PC-9 (cell line): ENCODE measurements around the gene HOXB3. TPM values are rescaled to one million over a fixed set of nuclear protein-coding genes. Genes with fewer than 3 reads are reported as not detected.

Experiments
- BruUV-seq: library from RNA; stranded (reverse); fragments of 400-500 nt; replicated peaks from 2 replicates; lab custom pipeline; 2021; lab: Mats Ljungman, UMichigan
- CTCF ChIA-PET: fragments of 300-600 bp; sonication (Branson Sonifier 250); formaldehyde crosslinking; loops from one replicate; lab custom pipeline; 2022; ENCODE audit warnings: antibody characterized with exemption; lab: Charles Lee
- POLR2A ChIA-PET: fragments of 300-600 bp; sonication (Branson Sonifier 250); formaldehyde crosslinking; loops from one replicate; lab custom pipeline; 2022; ENCODE audit warnings: antibody characterized with exemption; ENCODE audit not compliant: unreplicated experiment; lab: Charles Lee
- DNase-seq, 2 experiments: peaks; one replicate each; pipeline versions ENCODE4 v3.0.0 to v3.0.0-alpha.2; 2015 to 2022; ENCODE audit warnings: mixed read lengths in 1 of 2
- H2AFZ ChIP-seq: fragments of 200-600 bp; sonication (generic); 2 replicates; pipeline ENCODE4 v1.8.1; 2017; ENCODE audit warnings: antibody characterized with exemption
- H3F3A ChIP-seq: fragments of 200-600 bp; sonication (generic); 2 replicates; pipeline ENCODE4 v1.8.1; 2017; ENCODE audit warnings: antibody characterized with exemption, mild to moderate bottlenecking, low read depth; ENCODE audit not compliant: insufficient read depth
- H3K27ac ChIP-seq: fragments of 200-600 bp; sonication (generic); 2 replicates; pipeline ENCODE4 v1.6.1; 2016; ENCODE audit warnings: mixed run types
- H3K27me3 ChIP-seq: fragments of 200-600 bp; sonication (generic); 2 replicates; pipeline ENCODE4 v1.6.1; 2016; ENCODE audit warnings: low read depth, mixed run types; ENCODE audit not compliant: insufficient read depth
- H3K36me3 ChIP-seq: fragments of 200-600 bp; sonication (generic); 2 replicates; pipeline ENCODE4 v1.6.1; 2016; ENCODE audit warnings: low read depth, mixed run types
- H3K4me1 ChIP-seq: fragments of 200-600 bp; sonication (generic); replicated peaks from 2 replicates; pipeline ENCODE4 v1.6.1; 2016; ENCODE audit warnings: mixed run types; ENCODE audit not compliant: insufficient read depth
- H3K4me2 ChIP-seq: fragments of 200-600 bp; sonication (generic); 2 replicates; pipeline ENCODE4 v1.6.1; 2017; ENCODE audit warnings: mixed run types
- H3K4me3 ChIP-seq: fragments of 200-600 bp; sonication (generic); 2 replicates; pipeline ENCODE4 v1.6.1; 2016; ENCODE audit warnings: mixed run types
- H3K79me2 ChIP-seq: fragments of 200-600 bp; sonication (generic); 2 replicates; pipeline ENCODE4 v1.6.1; 2017; ENCODE audit warnings: low read depth, mixed run types
- H3K9me2 ChIP-seq: fragments of 200-600 bp; sonication (generic); 2 replicates; pipeline ENCODE4 v1.8.1; 2017; ENCODE audit warnings: mild to moderate bottlenecking; ENCODE audit not compliant: insufficient read depth
- H3K9me3 ChIP-seq: fragments of 200-600 bp; sonication (generic); 2 replicates; pipeline ENCODE4 v1.8.1; 2016; ENCODE audit warnings: low read depth; ENCODE audit not compliant: insufficient read depth
- H4K20me1 ChIP-seq: fragments of 200-600 bp; sonication (generic); 2 replicates; pipeline ENCODE4 v1.8.1; 2017; ENCODE audit not compliant: insufficient read depth
- CTCF ChIP-seq: fragments of 200-600 bp; sonication (generic); conservative IDR thresholded peaks from 2 replicates; pipeline ENCODE4 v1.6.1; 2017; ENCODE audit warnings: mixed run types, antibody characterized with exemption, mild to moderate bottlenecking, moderate library complexity
- EZH2 ChIP-seq: fragments of 200-600 bp; sonication (generic); IDR thresholded peaks from 2 replicates; pipeline ENCODE4 v1.8.0; 2017; ENCODE audit warnings: antibody characterized with exemption, low read depth
- intact Hi-C: fragments of 100-400 bp; cut with micrococcal nuclease; formaldehyde crosslinking; loops from one replicate; pipeline ENCODE4 v1.10.0; 2022; ENCODE audit not compliant: unreplicated experiment
- total RNA-seq: library from RNA; stranded (reverse); gene quantifications from 2 replicates; pipeline ENCODE4 v1.2.3, GENCODE V29; 2021

Gene HOXB3
- total RNA-seq, 1 experiment from 2014 or later, result 19.1 TPM

GRCh38 chr17:48630009-48630924, 40.2 kb upstream of the HOXB3 start:
- ChIA-PET CTCF (no interaction called here), POLR2A (no interaction called here)
- TF ChIP-seq CTCF (no peak), EZH2 (no peak)

DNA sequence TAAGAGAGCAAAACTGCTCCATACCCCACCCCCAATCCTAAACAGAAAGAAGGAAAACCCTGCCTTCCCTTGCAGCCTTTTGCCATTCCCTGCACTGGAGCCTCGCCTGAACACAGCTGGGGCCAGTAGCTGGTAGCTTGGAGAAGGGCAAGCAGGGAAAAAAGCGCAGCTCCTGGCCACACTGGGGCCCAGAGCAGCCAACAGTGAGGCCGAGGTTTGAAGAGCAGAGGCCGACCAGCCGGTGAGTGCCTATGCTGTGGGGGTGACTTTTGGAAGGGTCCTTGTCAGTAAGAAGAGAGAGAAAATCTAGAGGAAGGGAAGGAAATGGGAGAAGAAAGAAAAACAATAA, 39.3 kb upstream of the HOXB3 start:
- H3K9me3 ChIP-seq, result no peaks in the 10 kb centered on the region
- H3K4me3 ChIP-seq, result no peak overlapping the region
- H3K27ac ChIP-seq, result no peak overlapping the region
- H3K36me3 ChIP-seq, result no peaks in the 10 kb centered on the region
- H3F3A ChIP-seq, result peaks cover 12% of the 10 kb centered on the region; the same call in 1 of the 2 replicates
- ChIA-PET CTCF (no interaction called here), POLR2A (no interaction called here)
- no peak overlapping the region for H2AFZ ChIP-seq
- no peak overlapping the region for H3K4me2 ChIP-seq
- BruUV-seq, result no TSS peak
- intact Hi-C loops, result no loop called here
- DNase-seq, result no peak
- peaks cover 38% of the 10 kb centered on the region; the same call in 1 of the 2 replicates for H3K27me3 ChIP-seq
- TF ChIP-seq EZH2 (no peak), CTCF (no peak)
- peaks cover 3% of the 10 kb centered on the region; the same call in 1 of the 2 replicates for H3K4me1 ChIP-seq
- no peaks in the 10 kb centered on the region for H3K9me2 ChIP-seq
- no peaks in the 10 kb centered on the region for H3K79me2 ChIP-seq
- no peaks in the 10 kb centered on the region; the same call in 1 of the 2 replicates for H4K20me1 ChIP-seq

More at GRCh38 chr17:48630009-48630924, 40.2 kb upstream of the HOXB3 start:
- H3K4me1 ChIP-seq, result peaks cover 3% of the 10 kb centered on the region; the same call in 1 of the 2 replicates
- no peaks in the 10 kb centered on the region for H3K9me3 ChIP-seq
- BruUV-seq, result no TSS peak
- no peaks in the 10 kb centered on the region for H4K20me1 ChIP-seq
- no peaks in the 10 kb centered on the region for H3K36me3 ChIP-seq
- H3K27ac ChIP-seq, result no peak overlapping the region
- H3K9me2 ChIP-seq, result no peaks in the 10 kb centered on the region
- no peaks in the 10 kb centered on the region for H3K79me2 ChIP-seq
- peaks cover 8% of the 10 kb centered on the region; the same call in 1 of the 2 replicates for H3F3A ChIP-seq
- no peak overlapping the region for H3K4me2 ChIP-seq
- H2AFZ ChIP-seq, result no peak overlapping the region
- no peak for DNase-seq
- intact Hi-C loops, result no loop called here
- H3K4me3 ChIP-seq, result no peak overlapping the region
- H3K27me3 ChIP-seq, result peaks cover 42% of the 10 kb centered on the region

DNA sequence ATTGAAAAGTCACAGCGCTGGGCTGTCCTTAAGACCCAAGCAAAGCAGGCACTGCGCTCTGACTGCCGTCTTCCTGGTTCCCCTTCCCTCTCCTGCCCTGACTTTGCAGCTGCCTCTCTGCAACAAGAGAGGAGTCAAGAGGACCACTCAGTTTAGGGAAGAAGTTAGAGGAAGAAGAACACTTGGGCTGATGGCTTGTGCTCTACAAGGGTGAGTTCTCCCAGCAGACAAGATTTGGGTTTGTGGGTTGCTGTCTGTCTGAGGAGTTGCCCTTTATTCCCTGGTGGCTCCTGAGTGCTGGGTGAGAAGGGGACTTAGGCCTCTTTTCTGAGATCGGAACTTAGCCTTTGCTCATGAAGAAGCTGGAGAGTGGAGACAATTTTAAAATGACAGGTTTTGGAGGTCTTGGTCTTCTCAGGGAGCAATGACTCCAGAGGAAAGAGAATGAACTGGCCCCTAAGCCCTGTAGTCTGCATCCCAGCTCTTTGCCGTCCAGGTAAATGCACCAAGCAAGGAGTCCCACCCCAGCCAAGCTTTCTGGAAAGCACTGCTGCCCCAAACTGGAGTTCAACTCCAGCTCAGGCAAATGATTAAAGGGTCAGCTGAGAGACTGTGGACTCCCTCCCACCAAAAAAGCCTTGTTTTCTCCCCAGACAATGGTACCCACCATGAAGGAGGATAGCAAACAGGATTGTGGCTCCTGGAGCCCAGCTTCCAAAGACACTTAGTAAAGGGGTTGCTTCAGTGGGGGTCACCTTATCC, 38.8 kb upstream of the HOXB3 start:
- Histone ChIP-seq H3K36me3 (no peaks in the 10 kb centered on the region), H3K27ac (no peak overlapping the region), H3K9me2 (no peaks in the 10 kb centered on the region), H2AFZ (no peak overlapping the region), H3K4me3 (no peak overlapping the region), H3K4me1 (peaks cover 3% of the 10 kb centered on the region; the same call in 1 of the 2 replicates), H3K79me2 (no peaks in the 10 kb centered on the region), H3F3A (peaks cover 15% of the 10 kb centered on the region; the same call in 1 of the 2 replicates), H3K4me2 (no peak overlapping the region), H4K20me1 (no peaks in the 10 kb centered on the region; the same call in 1 of the 2 replicates), H3K9me3 (no peaks in the 10 kb centered on the region), H3K27me3 (peaks cover 37% of the 10 kb centered on the region; the same call in 1 of the 2 replicates)
- no peak for TF ChIP-seq CTCF
- no peak for TF ChIP-seq EZH2
- ChIA-PET CTCF (interaction anchor here (0.6 kb wide), 1 partner anchor 706 kb away, joined by 7 read pairs; no protein-coding TSS in a partner anchor), POLR2A (interaction anchor here (0.7 kb wide), 1 partner anchor 570 kb away, joined by 3 read pairs; no protein-coding TSS in a partner anchor)
- DNase-seq, result no peak
- intact Hi-C loops, result no loop called here
- no TSS peak for BruUV-seq
